ENCODE results near the gene SCAPER.
"Not testable (repeated sequence)": the region's sequence is repeated elsewhere in the genome, so short reads cannot be mapped to it uniquely, and the experiment has no call there.

The SCAPER gene

DNA sequence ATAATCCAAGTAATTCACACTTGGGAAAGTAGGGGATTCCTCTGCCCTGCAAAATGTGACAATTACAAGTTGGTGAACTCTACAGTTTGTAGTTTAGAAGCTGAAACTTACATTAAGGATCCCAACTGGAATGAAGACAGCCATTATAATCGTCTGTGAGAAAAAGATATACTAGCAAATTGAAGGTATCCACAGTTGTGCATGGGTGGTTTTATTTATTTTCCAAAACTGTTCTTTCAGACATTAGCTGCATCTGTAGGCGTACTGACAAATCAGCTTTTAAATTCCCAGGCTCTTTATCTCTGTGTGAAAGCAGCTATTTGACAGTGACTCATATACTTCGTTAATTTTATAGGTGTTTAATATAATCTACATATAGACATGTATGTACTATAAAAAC lies 581.1 kb downstream of the SCAPER start:
- Histone ChIP-seq H3K9me3 (ENCODE audit: low read length) (no peaks in the 10 kb centered on the region), H3K4me3 (ENCODE audit: low read depth in 1 of 2, low read length in 2 of 2) (no peak overlapping the region), H3K9ac (ENCODE audit: low read length) (no peak overlapping the region), H3K4me1 (ENCODE audit: insufficient read depth, low read length) (no peaks in the 10 kb centered on the region), H3K36me3 (ENCODE audit: insufficient read depth, low read length) (no peaks in the 10 kb centered on the region), H3K27ac (ENCODE audit: low read depth, low read length) (no peak overlapping the region), H3K27me3 (ENCODE audit: control insufficient read depth in 1 of 2, insufficient read depth in 2 of 2, low read length in 2 of 2) (no peaks in the 10 kb centered on the region)

- Histone ChIP-seq H3K27ac (ENCODE audit: low read depth, low read length) (no peak overlapping the region), H3K9me3 (ENCODE audit: low read length) (no peaks in the 10 kb centered on the region), H3K4me3 (ENCODE audit: low read depth in 1 of 2, low read length in 2 of 2) (no peak overlapping the region), H3K9ac (ENCODE audit: low read length) (no peak overlapping the region), H3K27me3 (ENCODE audit: control insufficient read depth in 1 of 2, insufficient read depth in 2 of 2, low read length in 2 of 2) (no peaks in the 10 kb centered on the region), H3K36me3 (ENCODE audit: insufficient read depth, low read length) (no peaks in the 10 kb centered on the region), H3K4me1 (ENCODE audit: insufficient read depth, low read length) (no peaks in the 10 kb centered on the region)
These were observed 583.5 kb downstream of the SCAPER start for GRCh38 chr15:76321602-76322001.

- no peak overlapping the region for H3K9ac ChIP-seq (ENCODE audit: low read length)
- no peaks in the 10 kb centered on the region for H3K36me3 ChIP-seq (ENCODE audit: insufficient read depth, low read length)
- H3K9me3 ChIP-seq (ENCODE audit: low read length): no peaks in the 10 kb centered on the region
- no peaks in the 10 kb centered on the region for H3K4me1 ChIP-seq (ENCODE audit: insufficient read depth, low read length)
- no peaks in the 10 kb centered on the region for H3K27me3 ChIP-seq (ENCODE audit: control insufficient read depth in 1 of 2, insufficient read depth in 2 of 2, low read length in 2 of 2)
- no peak overlapping the region for H3K27ac ChIP-seq (ENCODE audit: low read depth, low read length)
- no peak overlapping the region for H3K4me3 ChIP-seq (ENCODE audit: low read depth in 1 of 2, low read length in 2 of 2)
These were observed 584.0 kb downstream of the SCAPER start for GRCh38 chr15:76321171-76321570.

DNA sequence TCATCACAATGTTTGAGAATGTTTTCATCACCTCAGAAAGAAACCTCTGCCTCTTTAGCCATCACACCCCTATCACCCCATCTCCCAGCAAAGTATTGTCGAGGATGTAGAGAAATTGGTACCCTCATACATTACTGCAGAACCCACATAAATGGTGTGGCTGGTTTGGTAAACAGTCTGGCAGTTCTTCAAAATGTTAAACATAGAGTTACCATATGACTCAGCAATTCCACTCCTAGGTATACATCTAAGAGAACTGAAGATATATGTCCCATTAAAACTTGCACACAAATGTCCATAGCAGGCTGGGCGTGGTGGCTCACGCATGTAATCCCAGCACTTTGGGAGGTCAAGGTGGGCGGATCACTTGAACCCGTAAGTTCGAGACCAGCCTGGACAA lies 585.1 kb downstream of the SCAPER start:
- Histone ChIP-seq H3K4me1 (ENCODE audit: insufficient read depth, low read length) (no peaks in the 10 kb centered on the region), H3K27me3 (ENCODE audit: control insufficient read depth in 1 of 2, insufficient read depth in 2 of 2, low read length in 2 of 2) (no peaks in the 10 kb centered on the region), H3K27ac (ENCODE audit: low read depth, low read length) (no peak overlapping the region), H3K9ac (ENCODE audit: low read length) (no peak overlapping the region), H3K36me3 (ENCODE audit: insufficient read depth, low read length) (no peaks in the 10 kb centered on the region), H3K9me3 (ENCODE audit: low read length) (no peaks in the 10 kb centered on the region), H3K4me3 (ENCODE audit: low read depth in 1 of 2, low read length in 2 of 2) (no peak overlapping the region)

GRCh38 chr15:76313731-76314130 lies 591.4 kb downstream of the SCAPER start:
- no peaks in the 10 kb centered on the region for H3K27me3 ChIP-seq (ENCODE audit: control insufficient read depth in 1 of 2, insufficient read depth in 2 of 2, low read length in 2 of 2)
- no peaks in the 10 kb centered on the region for H3K36me3 ChIP-seq (ENCODE audit: insufficient read depth, low read length)
- H3K4me1 ChIP-seq (ENCODE audit: insufficient read depth, low read length): peaks cover 12% of the 10 kb centered on the region
- no peak overlapping the region for H3K27ac ChIP-seq (ENCODE audit: low read depth, low read length)
- no peak overlapping the region for H3K9ac ChIP-seq (ENCODE audit: low read length)
- H3K4me3 ChIP-seq (ENCODE audit: low read depth in 1 of 2, low read length in 2 of 2): no peak overlapping the region
- no peaks in the 10 kb centered on the region for H3K9me3 ChIP-seq (ENCODE audit: low read length)

- peaks cover 12% of the 10 kb centered on the region for H3K4me1 ChIP-seq (ENCODE audit: insufficient read depth, low read length)
- H3K9me3 ChIP-seq (ENCODE audit: low read length); H3K9ac ChIP-seq (ENCODE audit: low read length); H3K36me3 ChIP-seq (ENCODE audit: insufficient read depth, low read length); H3K27me3 ChIP-seq (ENCODE audit: control insufficient read depth in 1 of 2, insufficient read depth in 2 of 2, low read length in 2 of 2); H3K27ac ChIP-seq (ENCODE audit: low read depth, low read length); H3K4me3 ChIP-seq (ENCODE audit: low read depth in 1 of 2, low read length in 2 of 2): not testable (repeated sequence)
These were observed 592.0 kb downstream of the SCAPER start for GRCh38 chr15:76313175-76313567.

DNA sequence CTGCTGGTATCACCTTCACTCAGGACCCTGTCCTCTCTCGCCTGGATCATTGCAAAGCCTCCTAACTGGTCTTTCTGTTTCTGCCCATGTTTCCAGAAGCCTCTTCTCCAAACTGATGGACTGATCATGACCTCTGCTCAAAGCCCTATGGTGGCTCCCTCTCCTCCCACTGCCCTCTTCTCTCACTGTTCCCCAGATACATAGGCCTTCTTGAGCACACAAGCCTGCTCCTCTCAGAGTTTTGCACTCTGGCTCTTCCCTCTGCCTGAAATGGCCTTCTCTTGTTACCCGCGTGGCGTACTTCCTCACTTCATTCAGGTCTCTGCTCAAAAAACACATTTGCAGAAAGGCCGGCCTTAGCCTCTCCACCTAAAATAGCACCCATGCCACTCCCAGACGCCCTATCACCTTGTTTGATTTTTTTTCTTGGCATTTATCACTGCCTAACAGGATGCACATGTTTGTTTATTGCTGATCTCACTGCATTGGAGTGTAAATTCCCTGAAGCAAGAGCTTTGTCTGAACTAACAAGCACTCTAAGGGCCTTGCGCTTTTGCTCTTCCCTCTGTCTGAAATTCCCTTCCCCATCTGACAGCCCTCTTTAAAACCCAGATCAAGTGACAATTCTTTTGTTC lies 592.5 kb downstream of the SCAPER start:
- no peaks in the 10 kb centered on the region for H3K9me3 ChIP-seq (ENCODE audit: low read length)
- H3K9ac ChIP-seq (ENCODE audit: low read length): no peak overlapping the region
- H3K27me3 ChIP-seq (ENCODE audit: control insufficient read depth in 1 of 2, insufficient read depth in 2 of 2, low read length in 2 of 2): no peaks in the 10 kb centered on the region
- H3K36me3 ChIP-seq (ENCODE audit: insufficient read depth, low read length): no peaks in the 10 kb centered on the region
- no peak overlapping the region for H3K27ac ChIP-seq (ENCODE audit: low read depth, low read length)
- peaks cover 12% of the 10 kb centered on the region for H3K4me1 ChIP-seq (ENCODE audit: insufficient read depth, low read length)
- no peak overlapping the region for H3K4me3 ChIP-seq (ENCODE audit: low read depth in 1 of 2, low read length in 2 of 2)

- no peaks in the 10 kb centered on the region for H3K36me3 ChIP-seq (ENCODE audit: insufficient read depth, low read length)
- no peaks in the 10 kb centered on the region for H3K27me3 ChIP-seq (ENCODE audit: control insufficient read depth in 1 of 2, insufficient read depth in 2 of 2, low read length in 2 of 2)
- peak within 1 kb of the TSS; percentile 91 for H3K9ac ChIP-seq (ENCODE audit: low read length)
- peaks cover 12% of the 10 kb centered on the region for H3K4me1 ChIP-seq (ENCODE audit: insufficient read depth, low read length)
- no peaks in the 10 kb centered on the region for H3K9me3 ChIP-seq (ENCODE audit: low read length)
- H3K27ac ChIP-seq (ENCODE audit: low read depth, low read length): peak within 1 kb of the TSS; percentile 75
- peak within 1 kb of the TSS; percentile 83 to 85 for H3K4me3 ChIP-seq (ENCODE audit: low read depth in 1 of 2, low read length in 2 of 2)
These were observed 593.8 kb downstream of the SCAPER start, which contains the start of gene ETFA for GRCh38 chr15:76311100-76311953. Gene ETFA, minus strand, starts transcription at chr15:76311469. Its CDS starts 81 bp downstream, at chr15:76311388.

DNA sequence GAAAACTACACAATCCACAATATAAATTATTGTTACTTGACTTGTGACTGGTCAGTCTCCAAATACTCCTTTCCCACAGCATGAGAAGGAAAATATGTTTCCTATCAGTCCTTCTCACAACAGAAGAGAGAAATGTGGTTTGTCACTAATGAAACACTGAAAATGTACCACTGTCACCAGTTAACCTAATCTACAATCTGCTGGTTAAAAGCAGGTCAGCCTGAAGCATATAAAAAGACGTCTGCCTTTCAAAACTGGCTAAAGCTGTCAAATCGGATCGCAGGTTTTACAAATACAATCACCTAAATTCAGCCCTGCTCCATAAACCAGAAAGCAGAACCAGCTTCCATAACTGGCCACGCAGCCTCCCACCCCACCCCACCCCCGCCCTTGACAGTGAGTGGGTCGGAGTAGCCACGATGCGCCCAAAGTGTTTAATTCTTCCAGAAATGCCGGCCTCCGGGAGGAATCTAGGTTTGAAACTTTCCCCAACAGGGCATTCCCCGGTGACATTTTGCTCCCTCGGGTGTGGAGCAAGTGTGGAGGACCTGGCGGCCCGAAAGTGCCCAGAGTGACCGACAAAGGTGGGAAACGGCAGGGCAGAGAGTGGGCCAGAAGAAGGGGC lies 594.6 kb downstream of the SCAPER start:
- Histone ChIP-seq H3K9me3 (ENCODE audit: low read length) (no peaks in the 10 kb centered on the region), H3K27ac (ENCODE audit: low read depth, low read length) (peak overlapping the region; percentile 75), H3K4me1 (ENCODE audit: insufficient read depth, low read length) (peaks cover 12% of the 10 kb centered on the region), H3K27me3 (ENCODE audit: control insufficient read depth in 1 of 2, insufficient read depth in 2 of 2, low read length in 2 of 2) (no peaks in the 10 kb centered on the region), H3K9ac (ENCODE audit: low read length) (peak overlapping the region; percentile 91), H3K36me3 (ENCODE audit: insufficient read depth, low read length) (no peaks in the 10 kb centered on the region), H3K4me3 (ENCODE audit: low read depth in 1 of 2, low read length in 2 of 2) (peak overlapping the region; percentile 83 to 85)

- Histone ChIP-seq H3K27me3 (ENCODE audit: control insufficient read depth in 1 of 2, insufficient read depth in 2 of 2, low read length in 2 of 2) (no peaks in the 10 kb centered on the region), H3K36me3 (ENCODE audit: insufficient read depth, low read length) (no peaks in the 10 kb centered on the region), H3K4me3 (ENCODE audit: low read depth in 1 of 2, low read length in 2 of 2) (peak overlapping the region in 1 of 2 donors; percentile 85), H3K9ac (ENCODE audit: low read length) (peak overlapping the region; percentile 91), H3K27ac (ENCODE audit: low read depth, low read length) (no peak overlapping the region), H3K9me3 (ENCODE audit: low read length) (no peaks in the 10 kb centered on the region), H3K4me1 (ENCODE audit: insufficient read depth, low read length) (peaks cover 12% of the 10 kb centered on the region)
These were observed 595.4 kb downstream of the SCAPER start for GRCh38 chr15:76309601-76310330.

- H3K4me1 ChIP-seq (ENCODE audit: insufficient read depth, low read length): no peaks in the 10 kb centered on the region
- H3K36me3 ChIP-seq (ENCODE audit: insufficient read depth, low read length): no peaks in the 10 kb centered on the region
- no peaks in the 10 kb centered on the region for H3K27me3 ChIP-seq (ENCODE audit: control insufficient read depth in 1 of 2, insufficient read depth in 2 of 2, low read length in 2 of 2)
- no peak overlapping the region for H3K9ac ChIP-seq (ENCODE audit: low read length)
- H3K4me3 ChIP-seq (ENCODE audit: low read depth in 1 of 2, low read length in 2 of 2): no peak overlapping the region
- no peaks in the 10 kb centered on the region for H3K9me3 ChIP-seq (ENCODE audit: low read length)
- no peak overlapping the region for H3K27ac ChIP-seq (ENCODE audit: low read depth, low read length)
These were observed 601.2 kb downstream of the SCAPER start for GRCh38 chr15:76303909-76304308.

All from muscle layer of colon (tissue), 2 donors.